BJ (cell line): Measurements from ENCODE around the gene ZFYVE28. TPM values are rescaled to one million over a fixed set of nuclear protein-coding genes. Genes with fewer than 3 reads are reported as not detected.

Source experiments
- CTCF ChIA-PET: fragments of 350-600 bp; formaldehyde crosslinking; extraction: SDS; loops from one replicate; lab custom pipeline; 2021; ENCODE audit warnings: antibody characterized with exemption, inconsistent platforms; lab: Yijun Ruan, JAX
- POLR2A ChIA-PET: fragments of 300-600 bp; sonication (Branson Sonifier 250); formaldehyde crosslinking; extraction: SDS; loops from one replicate; lab custom pipeline; 2021; ENCODE audit warnings: antibody characterized with exemption; lab: Charles Lee
- DNase-seq: peaks from one replicate; pipeline ENCODE4 v3.0.0-alpha.2; 2011; ENCODE audit warnings: low read depth
- H3K27me3 ChIP-seq: 2 replicates; pipeline ENCODE4 v1.6.0; 2011; ENCODE audit warnings: low read length; ENCODE audit not compliant: control insufficient read depth, insufficient read depth
- H3K36me3 ChIP-seq: 2 replicates; pipeline ENCODE4 v1.5.1; 2011; ENCODE audit warnings: low read length; ENCODE audit not compliant: control insufficient read depth, insufficient read depth
- H3K4me3 ChIP-seq: 2 replicates; pipeline ENCODE4 v1.5.1; 2011; ENCODE audit warnings: low read depth, mild to moderate bottlenecking, control low read depth, low read length
- polyA plus RNA-seq: library from polyadenylated mRNA; depleted of rRNA; stranded (reverse); fragments of >200 nt; gene quantifications from 2 replicates; pipeline ENCODE4 v1.2.3, GENCODE V29; 2011
- TF ChIP-seq, protein P1 (sequence below): IDR thresholded peaks from 2 replicates; pipeline ENCODE4 v1.5.1; 2011; ENCODE audit warnings: low read depth, mild to moderate bottlenecking, control low read depth, inconsistent platforms, low read length, moderate library complexity; ENCODE audit not compliant: insufficient read depth

ZFYVE28 gene
- polyA plus RNA-seq, 1 experiment, result 4.4 TPM

DNA sequence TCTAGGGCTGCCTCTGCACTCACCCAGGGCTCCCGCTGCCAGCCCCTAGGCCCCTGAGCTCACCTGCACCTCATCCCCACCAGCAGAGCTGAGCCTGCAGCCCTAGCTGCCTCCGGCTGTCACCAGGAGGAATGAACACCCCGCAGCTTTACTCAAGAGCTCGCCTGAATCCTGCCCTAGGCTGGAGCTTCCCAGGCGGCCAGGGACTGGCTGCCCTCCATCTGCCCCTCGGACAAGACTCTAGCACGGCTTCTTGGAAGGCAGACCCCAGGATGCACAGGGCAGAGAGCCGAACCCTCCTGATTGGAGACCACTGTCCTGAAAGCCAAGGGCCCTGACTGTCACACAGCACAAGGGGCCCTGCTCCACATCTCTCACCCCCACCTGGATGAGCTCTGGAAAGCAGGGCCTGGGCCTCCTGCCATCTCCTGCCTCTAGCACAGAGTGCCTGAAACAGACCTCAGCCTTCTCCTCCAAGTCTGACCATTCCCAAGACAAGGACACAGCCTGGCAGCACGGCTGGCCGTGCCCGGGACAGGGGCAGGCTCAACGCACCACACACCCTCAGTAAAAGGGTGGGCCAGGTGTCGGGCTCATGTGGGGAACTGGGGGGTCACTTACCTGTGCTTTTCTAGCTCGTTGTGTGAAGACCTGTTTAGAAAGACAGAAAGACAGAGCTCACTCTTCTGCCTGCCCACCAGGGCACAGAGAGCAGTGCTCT, 160.9 kb downstream of the ZFYVE28 start:
- peaks cover 25% of the 10 kb centered on the region for H3K36me3 ChIP-seq
- ChIA-PET POLR2A (no interaction called here), CTCF (interaction anchor here (0.9 kb wide), 1 partner anchor 37 kb away, joined by 3 read pairs; no protein-coding TSS in a partner anchor)
- TF ChIP-seq, protein P1, sequence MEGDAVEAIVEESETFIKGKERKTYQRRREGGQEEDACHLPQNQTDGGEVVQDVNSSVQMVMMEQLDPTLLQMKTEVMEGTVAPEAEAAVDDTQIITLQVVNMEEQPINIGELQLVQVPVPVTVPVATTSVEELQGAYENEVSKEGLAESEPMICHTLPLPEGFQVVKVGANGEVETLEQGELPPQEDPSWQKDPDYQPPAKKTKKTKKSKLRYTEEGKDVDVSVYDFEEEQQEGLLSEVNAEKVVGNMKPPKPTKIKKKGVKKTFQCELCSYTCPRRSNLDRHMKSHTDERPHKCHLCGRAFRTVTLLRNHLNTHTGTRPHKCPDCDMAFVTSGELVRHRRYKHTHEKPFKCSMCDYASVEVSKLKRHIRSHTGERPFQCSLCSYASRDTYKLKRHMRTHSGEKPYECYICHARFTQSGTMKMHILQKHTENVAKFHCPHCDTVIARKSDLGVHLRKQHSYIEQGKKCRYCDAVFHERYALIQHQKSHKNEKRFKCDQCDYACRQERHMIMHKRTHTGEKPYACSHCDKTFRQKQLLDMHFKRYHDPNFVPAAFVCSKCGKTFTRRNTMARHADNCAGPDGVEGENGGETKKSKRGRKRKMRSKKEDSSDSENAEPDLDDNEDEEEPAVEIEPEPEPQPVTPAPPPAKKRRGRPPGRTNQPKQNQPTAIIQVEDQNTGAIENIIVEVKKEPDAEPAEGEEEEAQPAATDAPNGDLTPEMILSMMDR, result no peak
- H3K27me3 ChIP-seq, result no peaks in the 10 kb centered on the region
- DNase-seq, result no peak
- no peak overlapping the region for H3K4me3 ChIP-seq

DNA sequence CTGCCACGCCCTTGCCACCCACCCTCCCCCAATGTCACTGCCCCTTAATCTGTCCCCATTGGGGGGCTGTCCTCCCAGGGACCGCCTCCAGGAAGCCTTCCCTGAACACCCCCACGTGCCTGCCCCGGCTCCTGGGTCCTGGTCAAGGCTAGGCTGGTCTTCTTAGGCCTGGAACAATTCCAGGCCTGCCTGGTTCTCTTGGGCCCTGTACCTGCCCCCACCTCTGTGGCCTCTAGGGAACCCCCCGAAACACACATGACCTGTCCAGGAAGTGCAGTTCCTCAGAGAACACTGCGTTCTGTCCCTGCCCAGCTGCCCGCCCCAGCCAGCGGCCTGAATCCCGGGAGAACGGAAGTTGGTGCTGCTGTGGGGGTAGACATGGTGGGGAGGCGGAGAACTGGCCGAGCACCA, 161.7 kb downstream of the ZFYVE28 start:
- Histone ChIP-seq H3K27me3 (no peaks in the 10 kb centered on the region), H3K4me3 (no peak overlapping the region), H3K36me3 (peaks cover 27% of the 10 kb centered on the region)
- ChIA-PET POLR2A (no interaction called here), CTCF (interaction anchor here (0.9 kb wide), 1 partner anchor 36 kb away, joined by 3 read pairs; no protein-coding TSS in a partner anchor)
- DNase-seq, result no peak
- TF ChIP-seq, protein P1, result no peak

GRCh38 chr4:2256156-2256731, 162.2 kb downstream of the ZFYVE28 start:
- DNase-seq, result no peak

DNA sequence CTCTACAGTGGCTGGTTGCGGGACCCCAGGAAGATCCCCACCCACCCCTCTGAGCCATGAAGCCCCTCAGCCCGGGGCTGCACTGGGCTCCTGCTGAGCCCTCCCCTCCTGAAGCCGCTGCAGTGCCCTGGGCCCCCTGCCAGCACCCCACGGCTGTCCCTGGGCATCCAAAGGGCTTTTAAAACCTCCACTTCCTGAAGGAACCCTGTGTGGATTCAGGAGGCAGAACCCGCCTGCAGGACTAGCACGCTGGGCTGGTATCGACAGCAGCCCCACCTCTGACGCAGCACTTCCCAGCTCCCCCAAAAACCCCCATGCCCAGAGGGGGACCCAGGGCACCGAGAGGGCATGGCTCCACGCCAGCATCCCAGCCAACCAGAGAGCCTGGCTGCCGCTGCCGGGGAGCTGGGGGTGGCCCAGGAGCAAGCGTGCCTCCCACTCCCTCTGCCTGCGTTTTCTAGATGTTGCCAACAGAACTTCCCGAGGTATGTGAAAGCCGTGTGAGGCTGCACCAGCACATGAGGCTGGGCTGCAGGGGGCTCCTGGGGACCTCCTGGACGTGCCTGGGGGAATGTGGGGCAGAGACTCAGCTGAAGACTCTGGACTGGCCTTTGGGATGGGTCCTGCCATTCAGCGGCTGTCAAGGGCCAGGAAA, 162.8 kb downstream of the ZFYVE28 start:
- H3K4me3 ChIP-seq, result no peak overlapping the region
- DNase-seq, result no peak
- POLR2A ChIA-PET, result no interaction called here
- CTCF ChIA-PET, result interaction anchor here (0.9 kb wide), 1 partner anchor 184 kb away, joined by 3 read pairs; no protein-coding TSS in a partner anchor
- no peaks in the 10 kb centered on the region for H3K27me3 ChIP-seq
- TF ChIP-seq, protein P1, result no peak
- H3K36me3 ChIP-seq, result peaks cover 32% of the 10 kb centered on the region

More at GRCh38 chr4:2256156-2256731, 162.2 kb downstream of the ZFYVE28 start:
- TF ChIP-seq, protein P1, result no peak
- ChIA-PET POLR2A (no interaction called here), CTCF (interaction anchor here (0.9 kb wide), 1 partner anchor 183 kb away, joined by 3 read pairs; no protein-coding TSS in a partner anchor)
- H3K27me3 ChIP-seq, result no peaks in the 10 kb centered on the region
- no peak overlapping the region for H3K4me3 ChIP-seq
- H3K36me3 ChIP-seq, result peaks cover 27% of the 10 kb centered on the region
